GM18505 (cell line): Measurements from ENCODE around the gene TM4SF18.

Experiments used
- ATAC-seq: cut with Tn5 transposase; IDR thresholded peaks from one replicate; pipeline ENCODE4 v1.9.1; 2021; ENCODE audit not compliant: unreplicated experiment
- POLR2A ChIP-seq: IDR thresholded peaks from 4 replicates; pipeline ENCODE4 v1.6.1; 2011; ENCODE audit warnings: borderline replicate concordance; ENCODE audit not compliant: insufficient read depth, insufficient read length; ENCODE audit errors: extremely low read depth

TM4SF18 gene

DNA sequence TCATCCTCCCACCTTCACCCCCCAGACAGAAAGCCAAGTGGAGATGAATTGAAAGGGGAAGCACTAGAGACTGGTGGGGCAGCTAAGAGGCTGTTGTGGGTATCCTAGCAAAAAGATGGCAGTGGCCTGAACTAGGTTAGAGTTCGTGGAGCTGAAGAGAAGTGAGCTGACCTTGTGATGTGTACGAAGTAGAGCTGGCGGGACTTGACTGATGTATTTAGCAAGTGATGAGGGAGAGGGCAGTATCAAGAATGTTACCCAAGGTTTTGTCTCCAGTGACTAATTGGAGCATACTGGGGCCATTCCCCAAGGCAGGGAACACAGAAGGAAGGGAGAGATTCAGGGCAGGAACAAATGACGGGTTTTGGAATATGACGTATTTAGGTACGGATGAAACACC lies 61.8 kb downstream of the TM4SF18 start:
- TF ChIP-seq POLR2A = no peak
- ATAC-seq = no peak

DNA sequence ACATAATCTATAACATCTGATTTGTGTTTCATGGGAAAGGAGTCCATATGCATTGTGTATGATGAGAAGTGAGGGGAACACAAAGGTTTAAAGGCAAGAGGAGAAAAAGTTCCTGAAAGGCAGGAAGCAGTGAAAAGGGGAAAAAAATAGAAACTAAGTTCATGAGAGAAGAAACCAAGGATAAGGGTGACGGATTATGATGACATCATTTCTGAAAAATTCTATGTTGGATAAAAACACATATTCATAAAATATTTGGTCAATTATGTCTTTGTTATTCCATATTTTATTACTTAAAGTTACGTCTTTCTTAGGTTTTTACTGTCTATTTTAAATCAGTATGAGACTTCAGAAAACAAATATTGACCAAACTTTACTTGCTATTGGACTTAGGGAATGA lies 63.3 kb downstream of the TM4SF18 start:
- TF ChIP-seq POLR2A = no peak
- ATAC-seq = no peak

DNA sequence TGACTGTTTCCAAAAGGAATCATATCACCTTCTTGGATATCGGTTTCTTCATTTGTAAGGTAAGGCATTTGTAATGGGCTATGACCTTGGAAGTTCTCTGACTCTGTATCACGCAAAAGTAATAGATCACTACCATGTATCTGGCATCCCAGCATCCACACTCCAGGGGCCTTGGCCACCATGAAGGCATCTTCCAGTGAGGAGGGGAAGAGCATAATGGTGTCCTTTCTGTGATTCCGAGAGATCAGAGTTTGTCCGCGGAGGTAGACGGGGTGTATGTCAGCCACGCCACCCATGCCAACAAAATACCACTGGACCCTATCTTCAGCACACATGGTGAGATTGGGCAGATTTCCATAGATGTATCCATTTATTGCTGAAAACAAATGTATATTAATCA lies 63.7 kb downstream of the TM4SF18 start:
- no peak for TF ChIP-seq POLR2A
- ATAC-seq = no peak
